GM12878 (cell line): ENCODE measurements around the gene PARD6A. TPM values are rescaled to one million over a fixed set of nuclear protein-coding genes. Genes with fewer than 3 reads are reported as not detected.

Source experiments
- ATAC-seq: fragments of 200-7000 bp; cut with Tn5 transposase; 3 replicates; pipeline ENCODE4 v1.9.1; 2020; ENCODE audit warnings: mild to moderate bottlenecking, moderate library complexity
- BruUV-seq: library from RNA; stranded (reverse); fragments of 400-500 nt; replicated peaks from 2 replicates; lab custom pipeline; 2021; lab: Mats Ljungman, UMichigan
- CTCF ChIA-PET: fragments of 300-600 bp; sonication (Branson Sonifier 250); formaldehyde crosslinking; extraction: SDS; loops from one replicate; lab custom pipeline; 2021; ENCODE audit warnings: inconsistent platforms; lab: Yijun Ruan, JAX
- POLR2A ChIA-PET: fragments of 350-600 bp; formaldehyde crosslinking; extraction: SDS; loops from one replicate; lab custom pipeline; 2021; ENCODE audit warnings: inconsistent platforms; lab: Charles Lee
- RAD21 ChIA-PET: fragments of 300-600 bp; sonication (Branson Sonifier 250); formaldehyde crosslinking; loops from one replicate; lab custom pipeline; 2023; ENCODE audit warnings: antibody characterized with exemption; ENCODE audit not compliant: unreplicated experiment; lab: Charles Lee
- SMC1A ChIA-PET: fragments of 300-600 bp; sonication (Branson Sonifier 250); formaldehyde crosslinking; loops from one replicate; lab custom pipeline; 2023; ENCODE audit not compliant: unreplicated experiment, uncharacterized antibody; lab: Charles Lee
- DNase-seq: peaks from one replicate; pipeline ENCODE4 v3.0.0-alpha.2; 2011; ENCODE audit warnings: low read depth, low spot score
- FAIRE-seq: peaks from 3 replicates; lab custom pipeline; 2011; peaks lifted over from hg19 to GRCh38; lab: Jason Lieb, UNC
- H2AFZ ChIP-seq: 2 replicates; pipeline ENCODE4 v1.6.0; 2011; ENCODE audit warnings: low read depth, low read length, control low read depth; ENCODE audit not compliant: control insufficient read depth
- H3K27ac ChIP-seq: 2 replicates; pipeline ENCODE4 v1.5.1; 2011; ENCODE audit warnings: control low read depth; ENCODE audit not compliant: control insufficient read depth, insufficient read depth
- H3K27me3 ChIP-seq, 2 experiments: replicated peaks in 1 of 2; 2 replicates each; pipeline versions ENCODE4 v1.6.0 to v1.6.1; 2011; ENCODE audit warnings: low read length in 1 of 2; ENCODE audit not compliant: control insufficient read depth in 2 of 2, insufficient read depth in 2 of 2
- H3K36me3 ChIP-seq, 2 experiments: 2 replicates each; pipeline ENCODE4 v1.5.1; 2011; ENCODE audit warnings: low read length in 1 of 2; ENCODE audit not compliant: control insufficient read depth in 2 of 2, insufficient read depth in 2 of 2
- H3K4me1 ChIP-seq: 2 replicates; pipeline ENCODE4 v1.6.1; 2011; ENCODE audit warnings: mild to moderate bottlenecking, low read length, moderate library complexity, mixed read lengths; ENCODE audit not compliant: control insufficient read depth, insufficient read depth
- H3K4me2 ChIP-seq: 2 replicates; pipeline ENCODE4 v1.6.0; 2011; ENCODE audit warnings: control low read depth; ENCODE audit not compliant: control insufficient read depth, insufficient read depth
- H3K4me3 ChIP-seq: fragments of 200-600 bp; sonication (generic); 2 replicates; pipeline ENCODE4 v1.5.1; 2016
- H3K79me2 ChIP-seq: 2 replicates; pipeline ENCODE4 v1.6.0; 2011; ENCODE audit warnings: low read length; ENCODE audit not compliant: control insufficient read depth, insufficient read depth
- H3K9ac ChIP-seq: 2 replicates; pipeline ENCODE4 v1.8.0; 2011; ENCODE audit warnings: low read length, control low read depth, mixed read lengths; ENCODE audit not compliant: control insufficient read depth, insufficient read depth
- H3K9me3 ChIP-seq: replicated peaks from 3 replicates; pipeline ENCODE4 v1.5.1; 2011; ENCODE audit warnings: mild to moderate bottlenecking, low read length; ENCODE audit not compliant: control insufficient read depth, insufficient read depth
- H4K20me1 ChIP-seq: 2 replicates; pipeline ENCODE4 v1.6.0; 2011; ENCODE audit not compliant: control insufficient read depth, insufficient read depth
- BHLHE40 ChIP-seq, 2 experiments: fragments of 450-650 bp in 1 of 2; IDR thresholded peaks; 2 replicates each; pipeline ENCODE4 v1.6.1; 2011 to 2017; ENCODE audit warnings: low read depth in 2 of 2, borderline replicate concordance in 1 of 2, improper control_type of control experiment in 1 of 2, low read length in 1 of 2, mild to moderate bottlenecking in 1 of 2
- BRCA1 ChIP-seq: IDR thresholded peaks from 2 replicates; pipeline ENCODE4 v1.6.1; 2011; ENCODE audit warnings: low read depth, low read length, improper control_type of control experiment
- FOS ChIP-seq: IDR thresholded peaks from 3 replicates; pipeline ENCODE4 v1.6.1; 2011; ENCODE audit warnings: borderline replicate concordance; ENCODE audit not compliant: insufficient read length; ENCODE audit errors: extremely low read depth
- IRF4 ChIP-seq: IDR thresholded peaks from 2 replicates; pipeline ENCODE4 v1.6.1; 2011; ENCODE audit warnings: low read depth, low read length
- JUND ChIP-seq: IDR thresholded peaks from 2 replicates; pipeline ENCODE4 v1.6.1; 2012; ENCODE audit warnings: low read depth, mild to moderate bottlenecking, low read length, improper control_type of control experiment, moderate library complexity
- NFYA ChIP-seq: IDR thresholded peaks from 2 replicates; pipeline ENCODE4 v1.6.1; 2011; ENCODE audit warnings: low read depth, mild to moderate bottlenecking, low read length, improper control_type of control experiment, borderline replicate concordance
- NFYB ChIP-seq: IDR thresholded peaks from 2 replicates; pipeline ENCODE4 v1.6.1; 2011; ENCODE audit warnings: low read depth, mild to moderate bottlenecking, low read length, improper control_type of control experiment, moderate library complexity; ENCODE audit not compliant: insufficient read depth
- PAX5 ChIP-seq: IDR thresholded peaks from 2 replicates; pipeline ENCODE4 v1.6.1; 2011; ENCODE audit warnings: low read depth, low read length, borderline replicate concordance
- RCOR1 ChIP-seq: conservative IDR thresholded peaks from 2 replicates; pipeline ENCODE4 v1.6.1; 2012; ENCODE audit warnings: low read depth, low read length, improper control_type of control experiment
- SIN3A ChIP-seq: IDR thresholded peaks from 2 replicates; pipeline ENCODE4 v1.6.1; 2012; ENCODE audit warnings: low read depth, low read length, improper control_type of control experiment
- SMARCA5 ChIP-seq: fragments of 450-650 bp; IDR thresholded peaks from 2 replicates; pipeline ENCODE4 v1.6.1; 2017; ENCODE audit warnings: mild to moderate bottlenecking
- SUZ12 ChIP-seq: fragments of 200-600 bp; sonication (generic); IDR thresholded peaks from one replicate; pipeline ENCODE4 v1.6.1; 2018; ENCODE audit warnings: antibody characterized with exemption, mild to moderate bottlenecking; ENCODE audit not compliant: unreplicated experiment
- ZNF24 ChIP-seq: fragments of 450-650 bp; IDR thresholded peaks from 2 replicates; pipeline ENCODE4 v1.6.1; 2017; ENCODE audit warnings: antibody characterized with exemption, mild to moderate bottlenecking
- WGBS: methylation state at CpG from one replicate; pipeline ENCODE4 v1.1.6; 2016; ENCODE audit warnings: low lambda C conversion rate; ENCODE audit not compliant: insufficient replicate concordance, insufficient coverage; ENCODE audit errors: missing lambda C conversion rate; 5-methylcytosine and 5-hydroxymethylcytosine counted together
- in situ Hi-C: fragments of 300-500 bp; cut with MboI; formaldehyde crosslinking; loops from 9 replicates; pipeline ENCODE4 v1.14.3; 2018; ENCODE audit warnings: mixed read lengths
- intact Hi-C: fragments of 100-400 bp; cut with micrococcal nuclease; formaldehyde crosslinking; loops from one replicate; pipeline ENCODE4 v1.14.2; 2022; ENCODE audit not compliant: unreplicated experiment
- polyA plus RNA-seq, 11 experiments: library from polyadenylated mRNA; depleted of rRNA in 4 of 11; unstranded in 6 of 11; stranded (reverse) in 5 of 11; fragments of >200 nt; fragmentation: Nextera tagmentation in 4 of 11; fragmentation: Illumina TruSeq in 1 of 11; extraction: Ambion mirVana in 4 of 11; extraction: Trizol in 1 of 11; gene quantifications; 1 replicate in 1 of 11; 2 replicates in 10 of 11; pipeline versions ENCODE4 v1.2.1 to v1.2.3, GENCODE V29; 2011 to 2016; ENCODE audit warnings: inconsistent platforms in 2 of 11, missing spikeins in 2 of 11, low read depth in 1 of 11
- total RNA-seq, 4 experiments: library from RNA; depleted of rRNA in 3 of 4; stranded (reverse); fragments of >200 nt in 3 of 4; fragmentation: Illumina TruSeq in 1 of 4; extraction: Trizol in 1 of 4; gene quantifications; 2 replicates each; pipeline versions ENCODE4 v1.2.1 to v1.2.3, GENCODE V29; 2013 to 2021
- TF ChIP-seq, protein P1 (sequence below): IDR thresholded peaks from 2 replicates; pipeline ENCODE4 v1.6.1; 2011; ENCODE audit warnings: borderline replicate concordance, low read depth, mild to moderate bottlenecking, moderate library complexity, mixed read lengths, low read length; ENCODE audit not compliant: insufficient read depth; ENCODE audit errors: extremely low read length
- TF ChIP-seq, protein P2 (sequence below): fragments of 450-650 bp; IDR thresholded peaks from 2 replicates; pipeline ENCODE4 v1.6.1; 2017; ENCODE audit warnings: antibody characterized with exemption, mild to moderate bottlenecking, moderate library complexity
- TF ChIP-seq, protein P3 (sequence below): fragments of 450-650 bp; IDR thresholded peaks from 2 replicates; pipeline ENCODE4 v1.6.1; 2016; ENCODE audit warnings: mild to moderate bottlenecking, moderate library complexity, borderline replicate concordance

The PARD6A gene
- total and polyA plus RNA-seq, 10 of the 15 experiments (the other 5 are each of a cell fraction or from before 2014, with no cell fraction given) = 0.42 to 10.1 (median 4.4) TPM

DNA sequence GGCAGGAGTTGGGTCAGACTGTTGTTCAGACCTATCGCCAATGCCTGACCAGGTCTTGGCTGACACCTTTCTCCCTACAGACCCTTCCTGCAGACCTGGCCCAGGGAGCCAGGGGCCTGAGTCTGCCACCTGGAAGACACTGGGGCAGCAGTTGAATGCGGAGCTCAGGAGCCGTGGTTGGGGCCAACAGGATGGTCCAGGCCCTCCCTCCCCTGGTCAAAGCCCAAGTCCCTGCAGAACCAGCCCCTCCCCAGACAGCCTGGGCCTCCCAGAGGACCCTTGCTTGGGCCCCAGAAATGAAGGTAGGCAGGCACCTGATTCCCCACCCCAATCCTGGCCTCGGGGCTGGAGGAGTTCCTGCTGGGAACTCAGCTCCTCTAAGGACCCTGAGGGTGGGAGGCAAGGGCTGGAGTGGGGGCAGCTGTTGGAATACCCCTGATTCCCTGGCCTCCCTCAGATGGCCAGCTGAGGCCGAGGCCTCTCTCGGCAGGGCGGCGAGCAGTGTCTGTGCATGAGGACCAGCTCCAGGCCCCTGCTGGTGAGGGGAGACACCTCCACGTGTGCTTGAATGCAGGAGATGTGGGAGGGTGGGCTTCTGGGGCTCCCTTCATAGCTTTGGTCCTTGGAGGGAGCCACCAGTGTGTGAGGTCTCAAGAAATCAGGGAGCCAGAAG lies 4.3 kb upstream of the PARD6A start:
- no peaks in the 10 kb centered on the region for H3K9me3 ChIP-seq
- WGBS = 84% methylated on average over 9 of the region's 9 CpGs
- intact Hi-C loops (no loop called here), in situ Hi-C loops (no loop called here)
- ChIA-PET RAD21 (no interaction called here), SMC1A (no interaction called here), POLR2A (interaction anchor here (0.5 to 0.6 kb wide), 2 partner anchors 55 to 129 kb away, joined by 5 read pairs; no protein-coding TSS in a partner anchor), CTCF (no interaction called here)
- no peaks in the 10 kb centered on the region for H3K27me3 ChIP-seq
- H3K36me3 ChIP-seq = peaks cover 12 to 15% of the 10 kb centered on the region in 2 experiments
- H3K79me2 ChIP-seq = peaks cover 12% of the 10 kb centered on the region
- H3K4me3 ChIP-seq = no peak overlapping the region
- DNase-seq (no peak), ATAC-seq (no peak), FAIRE-seq (no peak)
- H2AFZ ChIP-seq = no peak overlapping the region
- peaks cover 10% of the 10 kb centered on the region for H3K4me1 ChIP-seq
- H4K20me1 ChIP-seq = no peaks in the 10 kb centered on the region
- no peak overlapping the region for H3K9ac ChIP-seq
- no peak overlapping the region for H3K27ac ChIP-seq
- BruUV-seq = no TSS peak
- no peak overlapping the region for H3K4me2 ChIP-seq
- no peak for TF ChIP-seq SUZ12
- no peak for TF ChIP-seq JUND
- no peak for TF ChIP-seq SIN3A
- TF ChIP-seq NFYB = no peak
- TF ChIP-seq, protein P1, sequence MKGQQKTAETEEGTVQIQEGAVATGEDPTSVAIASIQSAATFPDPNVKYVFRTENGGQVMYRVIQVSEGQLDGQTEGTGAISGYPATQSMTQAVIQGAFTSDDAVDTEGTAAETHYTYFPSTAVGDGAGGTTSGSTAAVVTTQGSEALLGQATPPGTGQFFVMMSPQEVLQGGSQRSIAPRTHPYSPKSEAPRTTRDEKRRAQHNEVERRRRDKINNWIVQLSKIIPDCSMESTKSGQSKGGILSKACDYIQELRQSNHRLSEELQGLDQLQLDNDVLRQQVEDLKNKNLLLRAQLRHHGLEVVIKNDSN = no peak
- no peak for TF ChIP-seq BRCA1
- no peak for TF ChIP-seq FOS
- TF ChIP-seq IRF4 = no peak
- TF ChIP-seq, protein P2, sequence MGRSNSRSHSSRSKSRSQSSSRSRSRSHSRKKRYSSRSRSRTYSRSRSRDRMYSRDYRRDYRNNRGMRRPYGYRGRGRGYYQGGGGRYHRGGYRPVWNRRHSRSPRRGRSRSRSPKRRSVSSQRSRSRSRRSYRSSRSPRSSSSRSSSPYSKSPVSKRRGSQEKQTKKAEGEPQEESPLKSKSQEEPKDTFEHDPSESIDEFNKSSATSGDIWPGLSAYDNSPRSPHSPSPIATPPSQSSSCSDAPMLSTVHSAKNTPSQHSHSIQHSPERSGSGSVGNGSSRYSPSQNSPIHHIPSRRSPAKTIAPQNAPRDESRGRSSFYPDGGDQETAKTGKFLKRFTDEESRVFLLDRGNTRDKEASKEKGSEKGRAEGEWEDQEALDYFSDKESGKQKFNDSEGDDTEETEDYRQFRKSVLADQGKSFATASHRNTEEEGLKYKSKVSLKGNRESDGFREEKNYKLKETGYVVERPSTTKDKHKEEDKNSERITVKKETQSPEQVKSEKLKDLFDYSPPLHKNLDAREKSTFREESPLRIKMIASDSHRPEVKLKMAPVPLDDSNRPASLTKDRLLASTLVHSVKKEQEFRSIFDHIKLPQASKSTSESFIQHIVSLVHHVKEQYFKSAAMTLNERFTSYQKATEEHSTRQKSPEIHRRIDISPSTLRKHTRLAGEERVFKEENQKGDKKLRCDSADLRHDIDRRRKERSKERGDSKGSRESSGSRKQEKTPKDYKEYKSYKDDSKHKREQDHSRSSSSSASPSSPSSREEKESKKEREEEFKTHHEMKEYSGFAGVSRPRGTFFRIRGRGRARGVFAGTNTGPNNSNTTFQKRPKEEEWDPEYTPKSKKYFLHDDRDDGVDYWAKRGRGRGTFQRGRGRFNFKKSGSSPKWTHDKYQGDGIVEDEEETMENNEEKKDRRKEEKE = no peak
- no peak for TF ChIP-seq SMARCA5
- TF ChIP-seq, protein P3, sequence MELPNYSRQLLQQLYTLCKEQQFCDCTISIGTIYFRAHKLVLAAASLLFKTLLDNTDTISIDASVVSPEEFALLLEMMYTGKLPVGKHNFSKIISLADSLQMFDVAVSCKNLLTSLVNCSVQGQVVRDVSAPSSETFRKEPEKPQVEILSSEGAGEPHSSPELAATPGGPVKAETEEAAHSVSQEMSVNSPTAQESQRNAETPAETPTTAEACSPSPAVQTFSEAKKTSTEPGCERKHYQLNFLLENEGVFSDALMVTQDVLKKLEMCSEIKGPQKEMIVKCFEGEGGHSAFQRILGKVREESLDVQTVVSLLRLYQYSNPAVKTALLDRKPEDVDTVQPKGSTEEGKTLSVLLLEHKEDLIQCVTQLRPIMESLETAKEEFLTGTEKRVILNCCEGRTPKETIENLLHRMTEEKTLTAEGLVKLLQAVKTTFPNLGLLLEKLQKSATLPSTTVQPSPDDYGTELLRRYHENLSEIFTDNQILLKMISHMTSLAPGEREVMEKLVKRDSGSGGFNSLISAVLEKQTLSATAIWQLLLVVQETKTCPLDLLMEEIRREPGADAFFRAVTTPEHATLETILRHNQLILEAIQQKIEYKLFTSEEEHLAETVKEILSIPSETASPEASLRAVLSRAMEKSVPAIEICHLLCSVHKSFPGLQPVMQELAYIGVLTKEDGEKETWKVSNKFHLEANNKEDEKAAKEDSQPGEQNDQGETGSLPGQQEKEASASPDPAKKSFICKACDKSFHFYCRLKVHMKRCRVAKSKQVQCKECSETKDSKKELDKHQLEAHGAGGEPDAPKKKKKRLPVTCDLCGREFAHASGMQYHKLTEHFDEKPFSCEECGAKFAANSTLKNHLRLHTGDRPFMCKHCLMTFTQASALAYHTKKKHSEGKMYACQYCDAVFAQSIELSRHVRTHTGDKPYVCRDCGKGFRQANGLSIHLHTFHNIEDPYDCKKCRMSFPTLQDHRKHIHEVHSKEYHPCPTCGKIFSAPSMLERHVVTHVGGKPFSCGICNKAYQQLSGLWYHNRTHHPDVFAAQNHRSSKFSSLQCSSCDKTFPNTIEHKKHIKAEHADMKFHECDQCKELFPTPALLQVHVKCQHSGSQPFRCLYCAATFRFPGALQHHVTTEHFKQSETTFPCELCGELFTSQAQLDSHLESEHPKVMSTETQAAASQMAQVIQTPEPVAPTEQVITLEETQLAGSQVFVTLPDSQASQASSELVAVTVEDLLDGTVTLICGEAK = no peak
- no peak for TF ChIP-seq NFYA
- TF ChIP-seq PAX5 = no peak
- no peak for TF ChIP-seq RCOR1
- no peak for TF ChIP-seq ZNF24
- no peak for TF ChIP-seq BHLHE40 (IDR thresholded peaks at IDR 0.05; ENCODE audit: borderline replicate concordance in 1 of 2, low read depth in 2 of 2, low read length in 1 of 2)
